CD4-positive, alpha-beta T cell treated with Interleukin-12 subunit alpha and Interleukin-12 subunit beta, for 1 hour (primary cell): ENCODE data around the gene PARP11.

Experiments used
- DNase-seq: peaks from one replicate; pipeline ENCODE4 v3.0.0-alpha.2; 2020

PARP11 gene

GRCh38 chr12:3761116-3761735 is 112.0 kb downstream of the PARP11 start:
- DNase-seq = no peak

GRCh38 chr12:3759878-3760277 is 113.3 kb downstream of the PARP11 start:
- no peak for DNase-seq
